A549 (cell line): ENCODE data around the gene SND1. TPM values are rescaled to one million over a fixed set of nuclear protein-coding genes. Genes with fewer than 3 reads are reported as not detected.

Experiments
- ATAC-seq, 2 experiments: fragments of 200-7000 bp in 1 of 2; fragments of >200 bp in 1 of 2; cut with Nextera tagmentation in 1 of 2; cut with Tn5 transposase in 1 of 2; 3 replicates each; pipeline versions ENCODE4 v1.8.0 to v1.9.1; 2018 to 2020; ENCODE audit warnings: mild to moderate bottlenecking in 1 of 2, moderate library complexity in 1 of 2
- CTCF ChIA-PET: fragments of 300-600 bp; sonication (Branson Sonifier 250); formaldehyde crosslinking; extraction: SDS; loops from one replicate; lab custom pipeline; 2021; ENCODE audit warnings: antibody characterized with exemption, inconsistent platforms; lab: Yijun Ruan, JAX
- POLR2A ChIA-PET: fragments of 350-600 bp; formaldehyde crosslinking; extraction: SDS; loops from one replicate; lab custom pipeline; 2021; ENCODE audit warnings: antibody characterized with exemption, inconsistent platforms; lab: Yijun Ruan, JAX
- DNase-seq, 2 experiments: peaks; one replicate each; pipeline versions ENCODE4 v3.0.0 to v3.0.0-alpha.2; 2011 to 2016; ENCODE audit warnings: low read depth in 1 of 2, low spot score in 1 of 2
- FAIRE-seq: peaks from 2 replicates; lab custom pipeline; 2011; peaks lifted over from hg19 to GRCh38; lab: Jason Lieb, UNC
- H3K27ac ChIP-seq, 2 experiments: fragments of >200 bp; sonication (Bioruptor Twin); formaldehyde crosslinking; 3 replicates each; pipeline ENCODE4 v1.5.1; 2016 to 2017
- H3K4me1 ChIP-seq: fragments of >200 bp; sonication (Bioruptor Twin); formaldehyde crosslinking; 3 replicates; pipeline ENCODE4 v1.6.1; 2016
- H3K4me2 ChIP-seq: fragments of >200 bp; sonication (Bioruptor Twin); formaldehyde crosslinking; 3 replicates; pipeline ENCODE4 v1.6.1; 2016
- H3K4me3 ChIP-seq: fragments of >200 bp; sonication (Bioruptor Twin); formaldehyde crosslinking; 3 replicates; pipeline ENCODE4 v1.5.1; 2016
- H3K9me3 ChIP-seq: fragments of >200 bp; sonication (Bioruptor Twin); formaldehyde crosslinking; 3 replicates; pipeline ENCODE4 v1.6.1; 2016
- ATOH8 ChIP-seq: fragments of 250-450 bp; sonication (Bioruptor Pico); IDR thresholded peaks from 2 replicates; pipeline ENCODE4 v1.5.0; 2020; ENCODE audit warnings: low read depth, mild to moderate bottlenecking, moderate library complexity
- BHLHE40 ChIP-seq: IDR thresholded peaks from 2 replicates; pipeline ENCODE4 v1.6.1; 2012; ENCODE audit warnings: low read depth, low read length, inconsistent platforms
- CHD2 ChIP-seq: fragments of 150-350 bp; IDR thresholded peaks from 2 replicates; pipeline ENCODE4 v1.6.1; 2014; ENCODE audit warnings: low read length; ENCODE audit not compliant: partially characterized antibody
- EHF ChIP-seq: fragments of 250-450 bp; sonication (Bioruptor Pico); IDR thresholded peaks from 2 replicates; pipeline ENCODE4 v1.5.0; 2020; ENCODE audit warnings: mild to moderate bottlenecking
- ESRRA ChIP-seq: fragments of 150-350 bp; IDR thresholded peaks from 2 replicates; pipeline ENCODE4 v1.6.1; 2014; ENCODE audit warnings: mild to moderate bottlenecking, low read length, borderline replicate concordance
- FOSB ChIP-seq: fragments of 250-450 bp; sonication (Bioruptor Pico); IDR thresholded peaks from 2 replicates; pipeline ENCODE4 v1.5.0; 2020; ENCODE audit warnings: mild to moderate bottlenecking, moderate library complexity
- HES2 ChIP-seq: fragments of >200 bp; sonication (Bioruptor Twin); formaldehyde crosslinking; IDR thresholded peaks from 2 replicates; pipeline ENCODE4 v1.6.1; 2016
- HOXB13 ChIP-seq: fragments of 250-450 bp; sonication (Bioruptor Pico); IDR thresholded peaks from 2 replicates; pipeline ENCODE4 v1.5.0; 2020; ENCODE audit warnings: low read depth, mild to moderate bottlenecking, moderate library complexity
- HOXB5 ChIP-seq: fragments of 250-450 bp; sonication (Bioruptor Pico); IDR thresholded peaks from 2 replicates; pipeline ENCODE4 v1.5.0; 2020; ENCODE audit warnings: mild to moderate bottlenecking, moderate library complexity
- MAX ChIP-seq: IDR thresholded peaks from 2 replicates; pipeline ENCODE4 v1.6.1; 2012
- MAZ ChIP-seq: fragments of 150-350 bp; IDR thresholded peaks from 2 replicates; pipeline ENCODE4 v1.6.1; 2014; ENCODE audit warnings: antibody characterized with exemption, low read depth, low read length, borderline replicate concordance
- NFE2L2 ChIP-seq: fragments of 150-350 bp; conservative IDR thresholded peaks from 2 replicates; pipeline ENCODE4 v1.6.1; 2014; ENCODE audit warnings: low read length
- POLR2A ChIP-seq: IDR thresholded peaks from 2 replicates; pipeline ENCODE4 v1.6.1; 2012; ENCODE audit warnings: mild to moderate bottlenecking, low read length
- RCOR1 ChIP-seq: fragments of 150-350 bp; IDR thresholded peaks from 2 replicates; pipeline ENCODE4 v1.6.1; 2014; ENCODE audit warnings: antibody characterized with exemption, low read length, low read depth
- RNF2 ChIP-seq: fragments of 200-600 bp; sonication (generic); IDR thresholded peaks from 2 replicates; pipeline ENCODE4 v1.6.1; 2016; ENCODE audit warnings: low read depth, mild to moderate bottlenecking, antibody characterized with exemption, moderate library complexity, borderline replicate concordance
- ZSCAN20 ChIP-seq: fragments of 250-450 bp; sonication (Bioruptor Pico); IDR thresholded peaks from 2 replicates; pipeline ENCODE4 v1.8.0; 2022; ENCODE audit warnings: mild to moderate bottlenecking, moderate library complexity
- WGBS: methylation state at CpG from one replicate; pipeline ENCODE4 v1.1.6; 2017; ENCODE audit errors: missing lambda C conversion rate; 5-methylcytosine and 5-hydroxymethylcytosine counted together
- polyA plus RNA-seq, 4 experiments: library from polyadenylated mRNA; depleted of rRNA in 3 of 4; stranded (reverse); fragments of >200 nt; fragmentation: RNase III in 1 of 4; extraction: RNeasy Plus Mini Kit Qiagen cat#74134 plus additional on column Dnase treatment in 1 of 4; gene quantifications; 2 replicates in 3 of 4; 3 replicates in 1 of 4; pipeline ENCODE4 v1.2.3, GENCODE V29; 2011 to 2017
- TF ChIP-seq, protein P1 (sequence below): fragments of >200 bp; sonication (Bioruptor Twin); formaldehyde crosslinking; IDR thresholded peaks from 3 replicates; pipeline ENCODE4 v1.6.1; 2016
- TF ChIP-seq, protein P2 (sequence below): fragments of 250-450 bp; sonication (Bioruptor Pico); IDR thresholded peaks from 2 replicates; pipeline ENCODE4 v1.5.0; 2021; ENCODE audit warnings: mild to moderate bottlenecking, moderate library complexity, borderline replicate concordance
- TF ChIP-seq, protein P3 (sequence below): IDR thresholded peaks from 2 replicates; pipeline ENCODE4 v1.6.1; 2012; ENCODE audit warnings: low read depth, borderline replicate concordance
- TF ChIP-seq, protein P4 (sequence below): fragments of 450-650 bp; IDR thresholded peaks from 2 replicates; pipeline ENCODE4 v1.6.1; 2014; ENCODE audit warnings: antibody characterized with exemption

SND1 gene
- polyA plus RNA-seq, 2 of the 4 experiments (the other 2 are of a cell fraction): 102 to 138 TPM

- TF ChIP-seq RNF2: no peak
- TF ChIP-seq FOSB (CRISPR knock-in tag): no peak
- TF ChIP-seq, all 56 proteins: peak for 0
Observed at GRCh38 chr7:127976056-127976737, 324.2 kb downstream of the SND1 start (continued).

DNA sequence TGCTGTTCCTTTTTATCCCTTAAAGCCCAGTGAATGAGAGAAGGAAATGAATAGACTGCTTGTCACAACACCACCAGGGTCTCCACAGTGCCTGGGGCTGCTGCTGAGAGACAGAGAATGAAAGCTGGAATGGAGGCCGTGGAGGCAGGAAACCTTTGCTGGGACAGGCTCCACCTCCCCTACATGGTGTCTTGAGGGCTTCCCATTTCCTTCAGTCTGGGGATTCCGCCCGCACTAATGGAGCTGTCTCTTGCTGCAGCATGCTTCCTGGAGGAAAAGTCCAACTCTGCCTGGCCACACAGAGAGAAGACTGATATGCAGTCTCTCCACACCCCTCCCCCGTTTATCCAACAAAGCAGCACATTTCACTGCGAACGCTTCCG lies 324.7 kb downstream of the SND1 start:
- H3K9me3 ChIP-seq: peaks cover 10% of the 10 kb centered on the region; the same call in 2 of the 3 replicates
- no peak overlapping the region for H3K4me3 ChIP-seq
- WGBS: 94% methylated on average over 7 of the region's 7 CpGs
- no peak for DNase-seq
- no peak for FAIRE-seq
- H3K4me2 ChIP-seq: no peak overlapping the region
- no peak for TF ChIP-seq MAX
- no peak for TF ChIP-seq HOXB5 (CRISPR knock-in tag)
- TF ChIP-seq RCOR1: no peak
- TF ChIP-seq MAZ: no peak
- TF ChIP-seq NFE2L2: no peak
- ChIA-PET POLR2A (no interaction called here), CTCF (no interaction called here)
- no peak for ATAC-seq
- no peaks in the 10 kb centered on the region for H3K4me1 ChIP-seq
- no peak overlapping the region for H3K27ac ChIP-seq

DNA sequence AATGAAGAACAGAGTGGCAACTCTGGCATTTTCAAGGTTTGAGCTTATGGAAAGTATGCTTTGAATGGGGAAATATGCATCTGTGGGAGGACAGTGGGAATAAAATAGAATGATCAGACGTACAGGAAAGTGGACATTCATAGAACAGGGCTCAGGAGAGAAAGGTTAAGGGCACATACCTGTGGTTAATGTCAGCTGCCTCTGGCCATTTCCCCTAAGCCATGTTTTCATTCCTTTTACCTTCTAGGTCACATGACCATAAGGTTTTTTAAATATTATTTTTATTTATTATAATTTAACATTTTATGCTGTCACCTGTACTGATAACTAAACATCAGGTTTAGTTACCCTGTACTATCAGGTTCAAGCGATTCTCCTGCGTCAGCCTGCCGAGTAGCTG lies 326.4 kb downstream of the SND1 start:
- POLR2A ChIA-PET: no interaction called here
- H3K4me1 ChIP-seq: peaks cover 4% of the 10 kb centered on the region; the same call in 2 of the 3 replicates
- CTCF ChIA-PET: no interaction called here

GRCh38 chr7:127979113-127979727 lies 327.2 kb downstream of the SND1 start:
- TF ChIP-seq, protein P1, sequence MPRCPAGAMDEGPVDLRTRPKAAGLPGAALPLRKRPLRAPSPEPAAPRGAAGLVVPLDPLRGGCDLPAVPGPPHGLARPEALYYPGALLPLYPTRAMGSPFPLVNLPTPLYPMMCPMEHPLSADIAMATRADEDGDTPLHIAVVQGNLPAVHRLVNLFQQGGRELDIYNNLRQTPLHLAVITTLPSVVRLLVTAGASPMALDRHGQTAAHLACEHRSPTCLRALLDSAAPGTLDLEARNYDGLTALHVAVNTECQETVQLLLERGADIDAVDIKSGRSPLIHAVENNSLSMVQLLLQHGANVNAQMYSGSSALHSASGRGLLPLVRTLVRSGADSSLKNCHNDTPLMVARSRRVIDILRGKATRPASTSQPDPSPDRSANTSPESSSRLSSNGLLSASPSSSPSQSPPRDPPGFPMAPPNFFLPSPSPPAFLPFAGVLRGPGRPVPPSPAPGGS: no peak
- TF ChIP-seq, protein P2, sequence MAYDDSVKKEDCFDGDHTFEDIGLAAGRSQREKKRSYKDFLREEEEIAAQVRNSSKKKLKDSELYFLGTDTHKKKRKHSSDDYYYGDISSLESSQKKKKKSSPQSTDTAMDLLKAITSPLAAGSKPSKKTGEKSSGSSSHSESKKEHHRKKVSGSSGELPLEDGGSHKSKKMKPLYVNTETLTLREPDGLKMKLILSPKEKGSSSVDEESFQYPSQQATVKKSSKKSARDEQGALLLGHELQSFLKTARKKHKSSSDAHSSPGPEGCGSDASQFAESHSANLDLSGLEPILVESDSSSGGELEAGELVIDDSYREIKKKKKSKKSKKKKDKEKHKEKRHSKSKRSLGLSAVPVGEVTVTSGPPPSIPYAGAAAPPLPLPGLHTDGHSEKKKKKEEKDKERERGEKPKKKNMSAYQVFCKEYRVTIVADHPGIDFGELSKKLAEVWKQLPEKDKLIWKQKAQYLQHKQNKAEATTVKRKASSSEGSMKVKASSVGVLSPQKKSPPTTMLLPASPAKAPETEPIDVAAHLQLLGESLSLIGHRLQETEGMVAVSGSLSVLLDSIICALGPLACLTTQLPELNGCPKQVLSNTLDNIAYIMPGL: no peak
- ATAC-seq: no peak
- Histone ChIP-seq H3K4me1 (peaks cover 10% of the 10 kb centered on the region; the same call in 2 of the 3 replicates), H3K27ac (no peak overlapping the region), H3K4me2 (no peak overlapping the region), H3K4me3 (no peak overlapping the region), H3K9me3 (peaks cover 10% of the 10 kb centered on the region; the same call in 2 of the 3 replicates)
- 95% methylated on average over 9 of the region's 9 CpGs for WGBS
- DNase-seq: no peak
- POLR2A ChIA-PET: no interaction called here
- FAIRE-seq: no peak
- CTCF ChIA-PET: no interaction called here

More for the DNA sequence above, 326.4 kb downstream of the SND1 start:
- H3K27ac ChIP-seq: no peak overlapping the region
- peaks cover 10% of the 10 kb centered on the region; the same call in 2 of the 3 replicates for H3K9me3 ChIP-seq
- DNase-seq (no peak), FAIRE-seq (no peak), ATAC-seq (no peak)
- no peak for TF ChIP-seq ZSCAN20
- no peak for TF ChIP-seq HES2
- no peak for TF ChIP-seq HOXB5 (CRISPR knock-in tag)
- TF ChIP-seq BHLHE40: no peak
- TF ChIP-seq, protein P3, sequence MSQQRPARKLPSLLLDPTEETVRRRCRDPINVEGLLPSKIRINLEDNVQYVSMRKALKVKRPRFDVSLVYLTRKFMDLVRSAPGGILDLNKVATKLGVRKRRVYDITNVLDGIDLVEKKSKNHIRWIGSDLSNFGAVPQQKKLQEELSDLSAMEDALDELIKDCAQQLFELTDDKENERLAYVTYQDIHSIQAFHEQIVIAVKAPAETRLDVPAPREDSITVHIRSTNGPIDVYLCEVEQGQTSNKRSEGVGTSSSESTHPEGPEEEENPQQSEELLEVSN: no peak
- TF ChIP-seq ATOH8: no peak
- no peak for TF ChIP-seq RNF2
- TF ChIP-seq POLR2A: no peak
- TF ChIP-seq EHF: no peak
- TF ChIP-seq HOXB13 (CRISPR knock-in tag): no peak
- no peak for TF ChIP-seq ESRRA
- TF ChIP-seq, protein P4, sequence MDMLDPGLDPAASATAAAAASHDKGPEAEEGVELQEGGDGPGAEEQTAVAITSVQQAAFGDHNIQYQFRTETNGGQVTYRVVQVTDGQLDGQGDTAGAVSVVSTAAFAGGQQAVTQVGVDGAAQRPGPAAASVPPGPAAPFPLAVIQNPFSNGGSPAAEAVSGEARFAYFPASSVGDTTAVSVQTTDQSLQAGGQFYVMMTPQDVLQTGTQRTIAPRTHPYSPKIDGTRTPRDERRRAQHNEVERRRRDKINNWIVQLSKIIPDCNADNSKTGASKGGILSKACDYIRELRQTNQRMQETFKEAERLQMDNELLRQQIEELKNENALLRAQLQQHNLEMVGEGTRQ: no peak
- no peak for TF ChIP-seq CHD2
- WGBS: 96% methylated on average over 4 of the region's 4 CpGs
- H3K4me3 ChIP-seq: no peak overlapping the region
- no peak overlapping the region for H3K4me2 ChIP-seq
